Neural progenitor cell (in vitro differentiated cells): Measurements from ENCODE around the gene GPR148.
"Not testable (repeated sequence)": the region's sequence is repeated elsewhere in the genome, so short reads cannot be mapped to it uniquely, and the experiment has no call there.

ENCODE experiments used
- CTCF ChIP-seq: fragments of 200-600 bp; sonication (generic); IDR thresholded peaks from 2 replicates; pipeline ENCODE4 v1.5.1; 2017; ENCODE audit warnings: antibody characterized with exemption, mild to moderate bottlenecking
- EZH2 ChIP-seq: fragments of 200-600 bp; sonication (generic); IDR thresholded peaks from 2 replicates; pipeline ENCODE4 v1.6.1; 2017; ENCODE audit warnings: antibody characterized with exemption, mild to moderate bottlenecking, moderate library complexity

- not testable (repeated sequence) for TF ChIP-seq CTCF, EZH2
Observed at GRCh38 chr2:130703250-130703649, 25.6 kb upstream of the GPR148 start.
